LNCAP (cell line): ENCODE measurements around the gene FAM118A.

Experiments
- TF ChIP-seq, protein P1 (sequence below): fragments of 450-650 bp; IDR thresholded peaks from 2 replicates; pipeline ENCODE4 v1.5.1; 2017; ENCODE audit warnings: mild to moderate bottlenecking

FAM118A gene

DNA sequence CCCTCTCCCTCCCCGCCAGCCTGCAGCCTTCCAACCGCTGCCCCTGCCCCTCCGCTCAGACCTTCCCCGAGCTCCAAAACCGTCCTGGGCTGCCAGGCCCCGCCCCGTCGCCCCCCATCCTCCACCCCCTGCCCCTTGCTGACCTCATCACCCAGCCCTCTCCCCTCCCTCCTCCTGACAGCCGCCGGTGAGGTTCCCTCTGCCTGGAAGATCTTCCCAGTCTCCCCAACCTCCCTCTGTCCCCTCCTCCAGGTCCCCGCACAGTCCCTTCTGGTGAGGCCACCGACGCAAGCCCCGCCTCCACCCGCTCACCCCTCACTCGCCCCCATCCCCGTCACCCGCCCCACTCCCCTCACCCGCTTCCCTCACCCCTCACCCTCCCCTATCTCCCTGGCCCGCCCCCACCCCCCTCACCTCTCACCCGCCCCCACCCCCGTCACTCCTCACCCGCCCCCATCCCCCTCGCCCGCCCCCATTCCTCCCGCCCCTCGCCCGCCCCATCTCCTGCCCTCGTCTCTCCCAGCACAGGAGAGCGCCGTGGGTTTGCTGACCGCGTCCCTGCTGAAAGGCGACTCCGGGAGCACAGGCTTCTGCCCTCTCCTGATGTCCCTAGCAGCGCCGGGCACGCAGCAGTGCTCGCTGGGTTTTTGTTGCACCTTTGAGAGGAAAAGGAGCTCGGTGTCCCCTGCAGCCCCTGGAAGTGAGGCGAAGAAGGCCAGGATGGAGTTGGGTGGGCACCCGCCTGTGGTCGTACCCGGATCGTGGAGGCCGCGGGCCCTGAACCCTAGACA lies 41.4 kb upstream of the FAM118A start:
- TF ChIP-seq, protein P1, sequence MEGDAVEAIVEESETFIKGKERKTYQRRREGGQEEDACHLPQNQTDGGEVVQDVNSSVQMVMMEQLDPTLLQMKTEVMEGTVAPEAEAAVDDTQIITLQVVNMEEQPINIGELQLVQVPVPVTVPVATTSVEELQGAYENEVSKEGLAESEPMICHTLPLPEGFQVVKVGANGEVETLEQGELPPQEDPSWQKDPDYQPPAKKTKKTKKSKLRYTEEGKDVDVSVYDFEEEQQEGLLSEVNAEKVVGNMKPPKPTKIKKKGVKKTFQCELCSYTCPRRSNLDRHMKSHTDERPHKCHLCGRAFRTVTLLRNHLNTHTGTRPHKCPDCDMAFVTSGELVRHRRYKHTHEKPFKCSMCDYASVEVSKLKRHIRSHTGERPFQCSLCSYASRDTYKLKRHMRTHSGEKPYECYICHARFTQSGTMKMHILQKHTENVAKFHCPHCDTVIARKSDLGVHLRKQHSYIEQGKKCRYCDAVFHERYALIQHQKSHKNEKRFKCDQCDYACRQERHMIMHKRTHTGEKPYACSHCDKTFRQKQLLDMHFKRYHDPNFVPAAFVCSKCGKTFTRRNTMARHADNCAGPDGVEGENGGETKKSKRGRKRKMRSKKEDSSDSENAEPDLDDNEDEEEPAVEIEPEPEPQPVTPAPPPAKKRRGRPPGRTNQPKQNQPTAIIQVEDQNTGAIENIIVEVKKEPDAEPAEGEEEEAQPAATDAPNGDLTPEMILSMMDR = no peak

DNA sequence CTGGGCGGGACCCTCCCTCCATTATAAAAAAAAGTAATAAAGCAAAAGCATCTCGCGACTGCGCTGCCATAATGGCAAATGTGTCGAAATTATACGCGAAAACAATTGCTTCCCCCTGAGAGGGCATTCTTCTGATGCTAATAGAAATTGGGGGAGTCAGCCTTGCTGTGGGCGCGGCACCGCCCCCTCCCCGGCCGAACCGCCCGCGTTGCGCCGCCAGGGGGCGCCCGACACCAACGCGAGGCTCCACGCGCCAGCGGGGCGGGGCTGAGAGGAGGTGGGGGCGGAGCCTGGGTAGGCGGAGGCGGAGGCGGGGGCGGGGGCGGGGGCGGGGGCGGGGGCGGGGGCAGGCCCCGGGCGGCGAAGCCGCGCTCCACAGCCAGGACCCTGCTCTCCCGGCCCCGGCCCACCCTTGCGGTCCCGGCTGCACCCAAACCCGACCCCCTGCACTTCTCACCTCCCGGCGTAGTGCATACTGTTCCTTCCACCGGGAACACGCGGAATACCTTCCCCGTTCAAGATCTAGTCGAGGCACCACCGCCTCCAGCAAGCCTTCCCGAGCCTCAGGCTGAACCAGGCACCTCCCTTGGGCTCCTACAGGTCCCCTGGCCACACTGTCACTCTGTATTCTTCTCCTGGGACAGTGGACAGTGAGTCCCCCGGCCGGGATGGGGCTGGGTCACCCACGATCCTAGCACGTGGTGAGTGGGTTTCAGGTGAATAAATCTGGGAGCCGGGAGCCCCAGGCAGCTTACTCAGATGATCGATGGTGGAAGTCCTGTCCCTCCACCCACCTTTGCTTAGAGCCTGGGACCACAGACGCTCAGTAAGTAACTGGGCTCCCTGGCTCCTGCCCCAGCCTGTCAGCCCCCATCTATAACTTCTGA lies 40.5 kb upstream of the FAM118A start:
- TF ChIP-seq, protein P1 = peak; percentile 85

DNA sequence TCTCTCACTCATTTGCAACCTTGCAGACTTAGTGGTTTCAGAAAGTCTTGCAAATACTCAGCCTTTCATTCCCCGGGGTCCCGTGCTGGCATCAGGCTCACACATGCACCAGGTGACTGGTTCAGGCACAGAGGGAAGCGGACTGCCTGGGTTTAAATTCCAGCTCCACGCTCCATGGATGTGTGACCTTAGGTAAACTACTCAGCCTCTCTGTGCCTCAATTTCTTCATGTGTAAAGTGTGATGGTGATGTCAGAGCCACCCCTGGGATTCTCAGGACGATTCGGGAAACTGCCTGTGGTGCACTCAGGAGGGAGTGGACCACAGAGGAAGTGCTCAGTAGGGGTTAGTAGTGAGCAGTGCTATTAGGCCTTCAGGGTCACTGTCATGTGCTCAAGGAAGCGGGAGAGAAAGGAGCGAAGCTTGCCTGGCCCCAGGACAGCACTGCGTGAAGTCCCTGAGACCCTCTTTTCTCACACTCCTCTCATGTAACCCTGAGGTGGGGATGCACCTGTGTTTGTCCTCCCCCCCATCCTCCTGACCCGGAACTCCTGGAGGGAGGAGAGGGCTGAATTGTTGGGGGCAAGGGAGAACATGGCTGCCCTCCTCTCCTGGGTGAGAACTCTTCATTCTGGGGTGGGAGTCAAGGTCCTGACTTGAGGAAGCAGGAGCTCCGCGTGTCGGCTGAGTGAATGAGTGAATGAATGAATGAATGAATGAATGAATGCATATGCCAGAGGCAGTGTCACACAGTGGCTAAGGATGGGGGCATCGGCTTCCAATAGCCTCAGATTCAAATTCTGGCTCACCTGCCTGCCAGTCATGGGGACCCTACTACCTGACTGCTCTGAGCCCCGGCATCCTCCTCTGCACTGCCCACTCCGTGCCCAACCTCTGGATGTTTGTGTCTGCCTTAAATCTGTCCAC lies 39.4 kb upstream of the FAM118A start:
- TF ChIP-seq, protein P1 = no peak

DNA sequence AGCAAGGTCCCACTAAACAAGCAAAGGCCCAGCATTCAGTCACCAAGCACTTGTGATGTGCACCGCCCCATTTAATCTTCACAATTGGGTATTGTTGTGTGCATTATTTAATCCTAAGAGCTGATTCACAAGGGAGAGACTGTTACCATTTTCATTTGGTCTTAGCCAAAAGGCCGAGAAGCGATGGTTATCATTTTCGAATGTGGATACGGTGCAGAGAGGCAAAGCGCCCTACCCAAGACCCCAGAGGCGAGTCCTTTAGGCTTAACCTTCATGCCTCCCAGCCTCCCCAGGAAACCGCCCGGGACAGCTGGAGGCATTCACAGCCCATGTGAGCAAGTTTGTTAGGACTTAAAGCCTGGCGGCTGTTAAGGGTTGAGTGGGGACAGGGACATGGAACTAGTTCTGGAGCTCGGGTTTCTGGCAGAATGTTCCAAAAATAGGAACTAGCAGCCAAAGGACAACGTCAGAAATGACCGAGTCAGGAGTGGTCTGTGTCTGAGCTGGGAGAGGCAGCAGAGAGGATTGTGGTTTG lies 38.0 kb upstream of the FAM118A start:
- TF ChIP-seq, protein P1 = no peak

DNA sequence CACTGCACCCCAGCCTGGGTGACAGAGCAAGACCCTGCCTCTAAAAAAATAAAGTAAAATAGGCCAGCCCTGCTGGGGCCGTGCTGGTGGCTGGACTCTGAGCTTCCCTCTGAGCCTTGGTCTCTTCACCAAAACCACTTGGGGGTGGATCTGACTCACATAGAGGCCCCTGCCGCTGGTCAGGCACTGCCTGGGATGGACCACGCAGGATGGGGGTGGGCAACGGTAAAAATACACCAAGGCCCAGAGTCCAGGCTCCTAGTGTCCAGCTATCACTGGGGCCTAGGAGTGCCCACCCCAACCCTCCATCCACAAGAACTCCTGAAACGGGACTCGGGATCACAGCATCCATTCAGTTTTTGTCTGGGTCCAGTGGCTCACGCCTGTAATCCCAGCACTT lies 37.2 kb upstream of the FAM118A start:
- TF ChIP-seq, protein P1 = no peak

DNA sequence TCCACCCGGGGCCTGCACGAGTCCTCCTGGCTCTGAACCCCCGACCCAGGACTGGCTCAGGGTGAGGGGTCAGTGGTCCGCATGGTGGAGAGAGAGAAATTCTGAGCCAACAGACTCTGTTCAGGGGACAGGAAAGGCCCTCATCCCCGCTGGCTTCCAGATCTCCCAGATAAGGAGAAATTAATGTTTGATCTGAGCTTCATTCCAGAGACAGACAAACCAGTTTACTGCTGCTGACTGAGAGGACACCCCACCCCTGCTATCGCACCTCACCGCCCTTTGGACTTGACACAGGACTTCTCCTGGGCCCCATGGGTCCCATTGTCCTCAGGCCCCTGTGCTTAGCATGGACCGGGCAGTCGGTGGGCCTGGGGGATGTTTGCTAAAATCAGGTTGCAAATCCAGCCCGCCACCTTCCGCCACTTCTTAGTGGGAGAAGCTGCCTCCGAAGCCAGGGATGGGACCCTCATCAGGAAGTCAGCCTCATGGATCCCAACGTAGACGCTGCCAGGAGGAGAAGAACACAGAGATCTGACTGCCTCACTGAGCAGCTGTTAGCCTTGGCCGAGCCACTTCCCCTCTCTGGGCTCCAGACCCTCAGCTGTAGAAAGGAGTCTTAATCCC lies 36.2 kb upstream of the FAM118A start:
- TF ChIP-seq, protein P1 = no peak
